BE2C (cell line): Measurements from ENCODE around the gene REL.

Experiments
- DNase-seq: peaks from one replicate; pipeline ENCODE4 v3.0.0-alpha.2; 2020
- H3K27me3 ChIP-seq: fragments of 250-450 bp; sonication (Bioruptor Pico); 2 replicates; pipeline ENCODE4 v1.5.1; 2020; ENCODE audit warnings: mild to moderate bottlenecking
- H3K36me3 ChIP-seq: fragments of 250-450 bp; sonication (Bioruptor Pico); 2 replicates; pipeline ENCODE4 v1.5.1; 2020; ENCODE audit warnings: mild to moderate bottlenecking
- H3K4me1 ChIP-seq: fragments of 250-450 bp; sonication (Bioruptor Pico); 2 replicates; pipeline ENCODE4 v1.5.1; 2020
- H3K4me3 ChIP-seq: 2 replicates; pipeline ENCODE4 v1.5.1; 2011; ENCODE audit warnings: low read depth, low read length
- H3K9me3 ChIP-seq: fragments of 250-450 bp; sonication (Bioruptor Pico); 2 replicates; pipeline ENCODE4 v1.5.1; 2020
- CTCF ChIP-seq: IDR thresholded peaks from 2 replicates; pipeline ENCODE4 v1.5.1; 2012; ENCODE audit warnings: mild to moderate bottlenecking, low read depth, low read length

The REL gene

GRCh38 chr2:60965499-60965785, 84.1 kb downstream of the REL start:
- no peak for TF ChIP-seq CTCF
- Histone ChIP-seq H3K36me3 (no peaks in the 10 kb centered on the region), H3K4me1 (no peaks in the 10 kb centered on the region), H3K9me3 (no peaks in the 10 kb centered on the region), H3K27me3 (no peaks in the 10 kb centered on the region), H3K4me3 (no peak overlapping the region)
- DNase-seq, result no peak

- H3K27me3 ChIP-seq, result no peaks in the 10 kb centered on the region
- no peak for DNase-seq
- TF ChIP-seq CTCF, result no peak
- H3K9me3 ChIP-seq, result no peaks in the 10 kb centered on the region
- H3K36me3 ChIP-seq, result no peaks in the 10 kb centered on the region
- H3K4me3 ChIP-seq, result no peak overlapping the region
- H3K4me1 ChIP-seq, result no peaks in the 10 kb centered on the region
These were observed 85.4 kb downstream of the REL start for GRCh38 chr2:60966507-60967405.

GRCh38 chr2:60972889-60973656, 91.7 kb downstream of the REL start:
- Histone ChIP-seq H3K4me1 (no peaks in the 10 kb centered on the region), H3K36me3 (no peaks in the 10 kb centered on the region), H3K4me3 (no peak overlapping the region), H3K27me3 (no peaks in the 10 kb centered on the region), H3K9me3 (no peaks in the 10 kb centered on the region)
- DNase-seq, result no peak
- no peak for TF ChIP-seq CTCF

GRCh38 chr2:60973705-60974104, 92.3 kb downstream of the REL start:
- Histone ChIP-seq H3K9me3 (no peaks in the 10 kb centered on the region), H3K27me3 (no peaks in the 10 kb centered on the region), H3K4me3 (no peak overlapping the region), H3K4me1 (no peaks in the 10 kb centered on the region), H3K36me3 (no peaks in the 10 kb centered on the region)
- no peak for DNase-seq
- TF ChIP-seq CTCF, result no peak

- Histone ChIP-seq H3K36me3 (no peaks in the 10 kb centered on the region), H3K4me1 (no peaks in the 10 kb centered on the region), H3K4me3 (no peak overlapping the region), H3K27me3 (no peaks in the 10 kb centered on the region), H3K9me3 (no peaks in the 10 kb centered on the region)
- no peak for DNase-seq
- TF ChIP-seq CTCF, result no peak
These were observed 93.3 kb downstream of the REL start for GRCh38 chr2:60974652-60975051.
